Kidney epithelial cell (primary cell): ENCODE data around the gene SULT1E1. TPM values are rescaled to one million over a fixed set of nuclear protein-coding genes. Genes with fewer than 3 reads are reported as not detected.

ENCODE experiments used
- DNase-seq: peaks from one replicate; pipeline ENCODE4 v3.0.0-alpha.2; 2010; ENCODE audit warnings: low read depth
- H3K27me3 ChIP-seq: 2 replicates; pipeline ENCODE4 v1.6.0; 2011; ENCODE audit warnings: low read length; ENCODE audit not compliant: control insufficient read depth, insufficient read depth
- H3K36me3 ChIP-seq: 2 replicates; pipeline ENCODE4 v1.5.1; 2011; ENCODE audit warnings: low read length; ENCODE audit not compliant: control insufficient read depth, insufficient read depth
- H3K4me3 ChIP-seq: 2 replicates; pipeline ENCODE4 v1.5.1; 2011; ENCODE audit warnings: low read depth, mild to moderate bottlenecking, control low read depth, low read length
- CTCF ChIP-seq: IDR thresholded peaks from 2 replicates; pipeline ENCODE4 v1.5.1; 2011; ENCODE audit warnings: mild to moderate bottlenecking, moderate library complexity, low read length, control low read depth, inconsistent platforms; ENCODE audit not compliant: insufficient read depth, poor library complexity, severe bottlenecking
- total RNA-seq: library from RNA; depleted of rRNA; stranded (reverse); fragments of >200 nt; gene quantifications from 2 replicates; pipeline ENCODE4 v1.2.3, GENCODE V29; 2015

The SULT1E1 gene
- total RNA-seq, 1 donor from 2014 or later = not detected

DNA sequence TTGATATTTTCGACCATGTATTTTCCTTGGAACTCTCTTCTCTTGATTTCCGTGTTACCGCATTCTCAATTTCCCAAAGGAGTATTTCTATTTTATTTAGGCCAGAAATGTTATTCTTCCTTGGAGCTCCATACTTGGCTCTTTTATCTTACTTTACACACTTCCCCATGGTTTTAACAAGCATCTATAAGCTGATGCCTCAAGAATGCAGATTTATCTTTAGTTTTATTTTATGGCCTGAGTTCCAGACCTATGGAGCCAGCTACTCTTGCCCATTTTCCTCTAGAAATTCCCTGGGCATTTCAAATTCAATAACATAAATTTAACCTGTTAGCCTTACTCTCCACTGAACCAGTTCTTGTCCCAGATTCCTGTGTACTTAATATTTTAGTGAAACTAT is 43.7 kb downstream of the SULT1E1 start:
- no peaks in the 10 kb centered on the region for H3K36me3 ChIP-seq
- no peak overlapping the region for H3K4me3 ChIP-seq
- H3K27me3 ChIP-seq = no peaks in the 10 kb centered on the region
- DNase-seq = no peak
- no peak for TF ChIP-seq CTCF

DNA sequence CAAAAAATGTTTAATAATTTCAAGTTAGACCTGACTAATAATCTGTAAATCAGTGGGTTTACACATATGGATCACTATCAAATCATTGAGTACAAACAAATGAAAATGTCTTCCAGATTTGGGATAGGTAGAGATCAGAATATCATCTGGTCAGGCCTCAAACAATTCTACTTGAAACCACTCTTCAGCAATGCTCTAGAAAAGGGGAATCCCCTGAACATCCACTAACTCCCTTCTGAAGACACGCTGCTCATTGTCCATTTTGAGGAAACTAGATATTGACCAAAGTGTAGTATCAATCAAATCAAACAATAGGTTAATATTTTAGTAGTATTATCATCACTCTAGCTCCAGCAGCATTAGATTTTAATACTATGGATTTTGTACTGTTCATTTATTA is 46.3 kb downstream of the SULT1E1 start:
- no peak for DNase-seq
- no peak overlapping the region for H3K4me3 ChIP-seq
- H3K36me3 ChIP-seq = no peaks in the 10 kb centered on the region
- no peaks in the 10 kb centered on the region for H3K27me3 ChIP-seq
- no peak for TF ChIP-seq CTCF

- no peak for TF ChIP-seq CTCF
- H3K27me3 ChIP-seq = no peaks in the 10 kb centered on the region
- no peak overlapping the region for H3K4me3 ChIP-seq
- H3K36me3 ChIP-seq = no peaks in the 10 kb centered on the region
- no peak for DNase-seq
Measured at GRCh38 chr4:69811166-69811565, 48.8 kb downstream of the SULT1E1 start.

GRCh38 chr4:69800599-69800998 is 59.3 kb downstream of the SULT1E1 start:
- DNase-seq = no peak
- Histone ChIP-seq H3K4me3 (no peak overlapping the region), H3K27me3 (no peaks in the 10 kb centered on the region), H3K36me3 (no peaks in the 10 kb centered on the region)
- no peak for TF ChIP-seq CTCF

GRCh38 chr4:69799337-69799736 is 60.6 kb downstream of the SULT1E1 start:
- Histone ChIP-seq H3K36me3 (no peaks in the 10 kb centered on the region), H3K27me3 (no peaks in the 10 kb centered on the region), H3K4me3 (no peak overlapping the region)
- no peak for DNase-seq
- TF ChIP-seq CTCF = no peak

DNA sequence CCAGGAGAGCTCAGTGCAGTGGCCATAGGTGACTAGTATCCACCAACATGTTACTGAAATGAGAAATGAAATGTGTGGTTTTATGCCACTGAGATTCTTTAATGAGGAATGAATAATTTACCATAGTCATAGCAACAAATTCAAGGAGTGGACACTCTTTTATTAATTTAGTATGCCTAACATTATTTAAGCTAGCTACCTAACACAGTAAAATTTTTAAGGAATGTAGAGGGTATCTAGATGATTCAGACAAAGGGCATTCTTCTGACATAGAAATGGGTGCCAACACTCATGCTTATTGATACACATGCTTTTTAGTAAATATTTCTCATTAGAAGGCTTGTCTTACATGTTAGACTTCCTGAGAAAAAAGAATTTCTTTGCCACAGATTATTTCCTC is 66.2 kb downstream of the SULT1E1 start:
- H3K4me3 ChIP-seq = no peak overlapping the region
- no peaks in the 10 kb centered on the region for H3K27me3 ChIP-seq
- TF ChIP-seq CTCF = no peak
- no peak for DNase-seq
- H3K36me3 ChIP-seq = no peaks in the 10 kb centered on the region
